ENCODE measurements around the gene MRPL3.
"Not testable (repeated sequence)": the region's sequence is repeated elsewhere in the genome, so short reads cannot be mapped to it uniquely, and the experiment has no call there.

Gene MRPL3

DNA sequence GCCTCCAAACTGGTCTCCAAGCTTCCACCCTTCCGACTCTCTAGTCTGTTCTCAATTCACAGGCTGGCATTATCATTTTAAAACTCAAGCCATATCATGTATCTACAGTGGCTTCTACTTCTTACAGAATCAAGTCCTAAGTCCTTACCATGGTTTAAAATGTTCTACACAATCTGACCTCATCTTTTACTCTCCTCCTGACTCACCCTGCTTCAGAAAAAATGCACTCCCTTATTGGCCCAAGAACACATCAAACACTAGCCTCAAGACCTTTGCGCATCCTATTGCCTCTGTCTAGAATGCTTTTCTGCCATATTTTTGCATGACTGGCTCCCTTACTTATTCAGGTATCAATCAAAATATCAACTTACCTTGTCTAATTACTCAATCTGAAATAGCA, 11.0 kb downstream of the MRPL3 start:
- no peak for DNase-seq

DNA sequence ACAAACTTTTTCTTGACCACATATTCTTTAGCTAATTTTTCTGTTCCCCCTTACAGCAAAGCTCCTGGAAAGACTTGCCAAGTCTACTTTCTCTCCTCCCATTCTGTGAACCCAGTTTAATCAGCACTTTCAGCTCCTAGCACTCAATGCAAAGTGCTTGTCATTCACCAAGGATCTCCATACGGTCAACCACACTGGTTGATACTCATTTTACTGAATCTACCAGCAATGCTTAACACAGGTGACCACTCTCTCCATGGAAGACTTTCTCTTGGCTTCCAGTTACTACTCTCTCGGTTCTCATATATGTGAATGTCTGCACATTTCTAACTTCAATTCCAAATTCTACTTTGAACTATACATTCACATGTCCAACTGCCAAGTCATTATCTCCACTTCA, 11.7 kb downstream of the MRPL3 start:
- DNase-seq, result no peak

DNA sequence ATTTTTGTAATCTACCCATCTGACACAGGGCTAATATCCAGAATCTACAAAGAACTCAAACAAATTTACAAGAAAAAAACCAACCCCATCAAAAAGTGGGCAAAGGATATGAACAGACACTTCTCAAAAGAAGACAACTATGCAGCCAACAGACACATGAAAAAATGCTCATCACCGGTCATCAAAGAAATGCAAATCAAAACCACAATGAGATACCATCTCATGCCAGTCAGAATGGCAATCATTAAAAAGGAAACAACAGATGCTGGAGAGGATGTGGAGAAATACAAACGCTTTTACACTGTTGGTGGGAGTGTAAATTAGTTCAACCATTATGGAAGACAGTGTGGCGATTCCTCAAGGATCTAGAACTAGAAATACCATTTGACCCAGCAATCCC, 16.2 kb downstream of the MRPL3 start:
- DNase-seq, result not testable (repeated sequence)

DNA sequence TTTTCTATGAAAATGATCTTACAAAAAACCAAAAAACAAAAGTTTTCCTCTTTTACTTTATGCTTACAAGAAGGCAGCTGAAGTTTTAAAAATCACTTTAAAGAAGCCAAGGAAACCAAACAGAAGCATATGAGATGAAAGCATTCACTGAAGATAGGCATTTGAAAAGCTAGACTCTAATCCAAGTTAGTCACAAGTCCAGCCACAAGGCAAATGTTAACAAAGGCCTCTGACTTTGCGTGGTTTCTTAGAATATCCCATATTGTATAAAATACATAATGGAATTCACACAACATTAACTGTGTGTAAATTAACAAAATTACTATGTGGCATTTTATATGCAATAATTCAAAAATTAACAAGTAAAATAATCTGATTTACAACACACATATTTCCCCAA, 17.7 kb downstream of the MRPL3 start:
- no peak for DNase-seq

DNA sequence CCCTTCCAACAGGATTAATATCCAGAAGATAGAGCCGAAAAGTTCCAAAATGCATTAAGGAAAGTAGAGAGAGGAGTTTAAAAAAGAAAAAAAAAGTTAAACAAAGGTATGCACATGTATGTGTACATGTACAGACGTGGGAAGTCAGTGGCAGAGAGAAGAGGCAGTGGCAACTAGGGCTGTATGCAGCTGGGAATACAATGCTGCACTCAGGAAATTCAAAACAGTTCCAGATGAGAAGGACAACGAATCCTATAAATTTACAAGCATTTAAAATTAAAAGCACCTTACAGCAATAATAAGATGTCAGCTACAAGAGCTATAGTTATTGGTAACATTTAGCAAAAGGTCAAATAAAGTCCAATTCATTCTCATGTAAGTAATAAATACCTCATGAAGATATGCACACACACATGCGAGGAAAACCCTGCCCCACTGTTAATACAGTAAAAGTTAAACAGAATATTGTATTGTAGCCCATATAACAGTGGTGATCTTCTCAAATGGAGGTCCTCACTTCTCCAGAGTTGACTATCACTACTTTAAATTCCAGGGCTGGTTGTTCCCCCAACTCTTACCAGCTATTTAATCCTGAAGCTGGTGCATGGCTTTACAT, 18.2 kb downstream of the MRPL3 start:
- DNase-seq, result no peak

DNA sequence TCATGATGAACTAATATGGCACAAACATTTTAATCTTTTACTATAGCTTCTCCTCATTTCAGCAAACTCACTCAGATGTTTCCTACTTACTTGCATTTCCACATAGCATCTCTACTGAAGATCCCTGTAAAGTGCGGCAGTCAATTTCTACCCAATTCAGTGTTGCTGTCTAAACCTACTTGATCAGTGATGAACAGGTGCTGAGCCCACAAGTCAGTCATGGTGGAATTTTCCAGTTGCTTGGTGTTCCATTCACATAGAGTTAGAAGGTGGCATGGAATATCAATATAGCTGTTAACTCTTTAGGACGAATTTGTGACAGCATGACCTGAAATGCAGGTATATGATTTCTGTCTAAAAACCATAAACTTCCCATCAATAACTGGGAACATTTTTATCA, 22.7 kb downstream of the MRPL3 start:
- no peak for DNase-seq

DNA sequence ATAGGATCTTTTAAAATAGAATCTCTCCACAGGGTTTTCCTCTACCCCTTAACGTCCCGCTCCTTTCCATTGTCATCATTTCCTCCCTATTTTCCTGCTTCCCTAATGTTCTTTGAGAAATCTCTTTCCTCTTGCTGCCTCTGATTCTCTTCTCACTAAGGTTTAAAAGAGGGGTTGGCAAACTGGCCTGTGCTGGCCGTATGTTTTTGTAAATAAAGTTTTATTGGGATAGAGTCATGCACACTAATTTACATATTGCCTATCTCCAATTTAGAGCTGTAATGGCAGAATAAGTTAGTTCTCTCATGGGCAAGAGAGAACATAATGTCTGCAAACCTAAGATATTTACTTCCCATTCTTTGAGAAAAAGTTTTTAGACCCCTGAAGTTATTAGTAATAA, 25.0 kb downstream of the MRPL3 start:
- DNase-seq, result no peak

DNA sequence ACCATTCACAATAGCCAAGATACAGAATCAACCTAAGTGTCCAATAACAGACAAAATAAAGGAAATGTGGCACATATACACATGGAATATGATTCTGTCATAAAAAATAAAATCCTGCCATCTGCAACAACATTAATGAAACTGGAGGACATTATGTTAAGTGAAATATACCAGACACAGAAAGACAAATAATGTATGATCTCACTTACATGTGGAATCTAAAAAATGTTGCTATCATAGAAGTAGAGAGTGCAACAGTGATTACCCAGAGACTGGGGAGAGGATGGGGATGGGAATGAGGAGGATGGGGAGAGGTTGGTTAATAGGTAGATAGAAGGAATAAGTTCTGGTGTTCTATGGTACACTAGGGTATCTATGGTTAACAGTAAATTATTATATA, 28.7 kb downstream of the MRPL3 start:
- DNase-seq, result no peak

DNA sequence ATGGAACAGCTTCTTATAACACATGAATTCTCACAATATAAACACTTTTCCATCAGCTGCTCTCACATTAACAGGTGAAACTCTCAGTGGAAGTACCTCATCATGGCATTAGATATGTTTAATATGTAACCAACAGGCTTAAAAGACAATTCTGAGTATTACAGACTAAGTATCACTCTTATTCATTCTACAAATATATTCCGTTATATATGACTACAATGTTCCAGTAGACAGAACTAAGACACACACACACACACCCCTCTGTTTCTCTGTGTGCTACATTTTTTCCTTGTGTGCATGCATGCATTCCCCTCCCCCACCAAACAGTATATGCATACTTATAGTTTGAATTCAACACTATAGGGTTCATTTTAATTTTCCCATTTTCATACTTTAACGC, 32.4 kb downstream of the MRPL3 start:
- DNase-seq, result no peak

DNA sequence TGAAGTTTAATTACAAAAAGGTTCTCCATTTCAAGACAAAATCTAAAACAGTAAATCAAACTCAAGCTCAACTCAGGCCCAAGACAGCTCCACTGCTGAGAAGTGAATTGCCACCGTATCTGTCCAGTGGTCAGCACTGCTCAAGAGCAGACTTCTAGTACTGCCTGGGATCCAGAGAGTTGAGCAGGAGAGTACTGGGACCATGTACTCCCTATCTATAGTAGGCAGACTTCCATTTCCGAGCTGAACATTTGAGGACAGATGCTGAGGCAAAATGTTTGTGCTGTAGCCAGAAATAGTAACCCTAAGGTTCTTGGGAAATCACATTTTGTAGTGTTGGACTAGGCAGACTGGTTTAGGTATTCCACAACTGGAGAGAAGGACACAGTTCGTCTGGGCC, 44.1 kb downstream of the MRPL3 start:
- no peak for DNase-seq

DNA sequence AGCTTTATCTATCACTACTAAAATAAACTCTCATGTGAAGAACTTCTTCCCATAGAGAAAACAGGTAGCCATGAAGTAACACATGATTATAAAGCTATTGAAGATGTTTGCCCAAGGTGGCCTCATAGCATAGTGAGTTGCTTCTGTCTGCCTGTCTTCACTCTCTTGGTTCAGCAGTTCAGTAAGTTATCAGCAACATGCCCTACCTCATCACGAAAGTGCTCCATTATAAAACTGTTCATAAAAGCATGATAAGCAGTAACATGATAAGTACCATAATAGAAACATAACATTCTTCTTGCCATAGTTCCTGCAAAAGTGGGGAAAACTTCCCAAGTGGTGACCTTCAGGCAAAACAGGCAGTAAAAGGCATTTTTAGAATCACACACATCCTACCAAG, 45.6 kb downstream of the MRPL3 start:
- DNase-seq, result no peak

DNA sequence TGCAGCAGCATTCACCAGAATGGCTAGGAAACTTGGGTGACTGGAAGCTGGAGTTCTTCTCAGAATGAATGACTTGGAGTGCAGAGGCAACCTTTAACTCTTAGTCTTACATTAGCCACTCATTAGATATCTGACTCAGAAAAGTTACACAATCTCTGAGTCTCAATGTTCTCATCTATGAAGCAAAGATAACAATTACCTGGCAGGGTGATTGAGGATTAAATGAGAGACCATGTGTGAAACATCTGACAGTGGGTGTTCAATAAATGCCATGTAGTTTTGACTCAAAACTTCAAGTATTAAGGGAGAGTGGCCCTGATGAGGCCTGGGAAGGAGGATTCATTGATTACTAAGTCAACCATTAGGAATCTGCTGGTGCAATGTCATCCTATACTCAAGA, 48.3 kb downstream of the MRPL3 start:
- no peak for DNase-seq

DNA sequence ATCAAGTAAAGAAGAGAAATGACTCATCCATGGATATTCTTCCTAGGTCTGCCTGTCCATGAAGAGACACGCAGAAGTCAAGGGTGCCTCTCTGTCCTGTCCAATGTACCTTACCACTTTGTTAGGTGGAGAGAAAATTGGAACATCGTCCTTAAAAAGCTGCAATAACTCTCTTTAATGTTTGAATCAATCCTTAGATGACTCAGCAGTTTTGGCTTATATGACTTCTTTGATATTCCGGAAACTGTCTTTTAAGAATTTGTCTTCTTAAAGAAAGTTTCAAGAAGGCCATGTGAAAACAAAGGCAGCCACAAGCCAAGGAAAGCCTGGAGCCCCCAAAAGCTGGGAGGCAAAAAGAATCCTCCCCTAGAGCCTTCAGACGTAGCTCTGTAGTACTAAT, 49.2 kb downstream of the MRPL3 start:
- DNase-seq, result no peak

DNA sequence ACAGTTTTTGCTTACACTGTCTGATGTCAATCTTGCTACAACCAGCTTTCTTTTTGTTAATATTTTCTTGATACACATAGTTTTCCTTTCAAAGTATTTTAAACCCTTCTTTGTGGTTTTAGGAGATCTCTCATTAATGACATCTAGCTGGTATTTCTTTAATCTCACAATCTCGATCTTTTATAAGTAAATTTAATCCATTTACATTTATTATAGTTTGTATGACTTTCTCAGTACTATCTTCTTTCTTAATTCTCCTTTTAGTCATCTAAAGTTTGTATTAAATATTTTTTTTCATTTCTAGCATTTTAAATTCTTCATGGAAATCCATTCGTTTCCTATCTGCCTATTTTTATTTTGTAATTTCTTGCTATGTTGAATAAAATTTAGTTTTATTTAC, 55.4 kb downstream of the MRPL3 start:
- DNase-seq, result no peak

DNA sequence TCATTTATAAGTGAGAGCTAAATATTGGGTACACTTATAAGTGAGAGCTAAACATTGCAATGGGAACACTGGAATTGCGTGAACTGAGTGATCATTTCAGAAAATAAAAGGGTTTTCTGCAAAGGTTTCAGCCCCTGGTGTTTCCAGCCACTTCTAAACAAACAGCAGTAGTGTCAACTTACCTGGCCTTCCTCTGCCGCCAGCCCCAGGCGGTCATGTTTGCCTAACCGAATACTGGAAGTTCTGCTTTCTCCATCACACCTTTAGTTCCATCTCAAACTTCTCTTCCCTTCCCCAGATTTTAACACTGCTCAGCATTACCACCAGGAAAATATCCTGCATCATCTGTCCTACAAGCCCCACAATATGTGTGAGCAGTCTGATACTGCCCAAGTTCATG, 58.6 kb downstream of the MRPL3 start:
- no peak for DNase-seq

DNA sequence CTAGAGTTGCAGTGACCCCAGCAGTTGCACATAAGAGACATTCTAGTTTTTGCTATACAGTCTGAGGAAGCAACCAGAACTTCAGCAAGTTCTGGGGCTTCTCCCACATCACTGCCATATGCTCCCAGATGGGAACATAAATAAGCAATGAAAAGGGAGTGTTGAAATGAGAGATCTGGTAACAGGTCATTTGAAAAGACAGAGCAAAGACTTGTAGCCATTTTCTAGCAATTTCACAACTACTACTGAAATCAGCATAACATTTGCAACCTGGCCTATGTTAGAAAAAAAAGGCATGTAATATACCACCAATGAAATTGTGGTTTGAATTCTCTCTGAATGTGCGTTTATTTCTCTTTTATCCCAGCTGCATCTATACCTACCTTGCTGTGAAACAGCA, 63.7 kb downstream of the MRPL3 start:
- DNase-seq, result no peak

DNA sequence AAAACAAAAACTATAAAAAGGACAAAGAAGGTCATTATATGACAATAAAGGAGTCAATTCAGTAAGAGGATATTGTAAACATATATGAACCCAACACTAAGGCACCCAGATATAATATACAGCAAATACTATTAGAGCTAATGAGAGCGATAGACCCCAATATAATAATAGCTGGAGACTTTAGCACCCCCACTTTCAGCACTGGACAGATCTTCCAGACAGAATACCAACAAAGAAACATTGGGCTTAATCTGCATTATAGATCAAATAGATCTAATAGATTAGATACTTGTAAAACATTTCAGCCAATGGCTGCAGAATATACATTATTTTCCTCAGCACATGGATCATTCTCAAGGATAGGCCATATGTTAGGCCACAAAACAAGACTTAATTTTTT, 67.8 kb downstream of the MRPL3 start:
- no peak for DNase-seq

DNA sequence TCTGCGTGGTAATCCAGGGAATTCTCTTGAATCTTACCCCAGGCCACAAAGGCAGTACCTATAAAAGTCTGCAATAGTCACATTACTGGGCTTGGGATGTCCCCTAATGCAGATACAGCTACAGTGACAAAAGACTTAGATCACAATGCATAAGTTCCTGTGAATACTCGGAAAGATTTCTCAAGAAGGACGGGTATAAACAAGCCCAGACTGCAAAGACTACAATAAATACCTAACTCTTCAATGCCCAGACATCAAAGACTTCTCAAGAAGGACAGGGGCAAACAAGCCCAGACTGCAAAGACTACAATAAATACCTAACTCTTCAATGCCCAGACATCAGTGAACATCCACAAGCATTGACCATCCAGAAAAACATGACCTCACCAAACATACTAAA, 70.3 kb downstream of the MRPL3 start:
- no peak for DNase-seq

DNA sequence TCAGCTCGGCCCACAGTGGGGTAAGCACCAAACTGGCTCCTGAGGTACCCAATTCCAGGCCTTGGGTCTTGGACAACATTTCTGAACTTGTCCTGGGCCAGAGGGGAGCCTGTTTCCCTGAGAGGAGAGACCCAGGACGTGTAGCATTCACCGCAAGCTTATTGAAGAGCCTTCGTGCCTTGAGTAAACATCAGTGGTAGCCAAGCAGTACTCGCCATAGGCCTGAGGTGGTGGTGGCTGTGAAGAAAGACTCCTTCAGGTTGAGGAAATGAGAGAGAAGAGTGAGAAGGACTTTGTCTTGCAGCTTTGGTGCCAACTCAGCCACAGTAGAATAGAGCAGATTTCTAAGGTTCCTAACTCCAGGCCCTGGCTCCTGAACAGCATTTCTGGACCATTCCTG, 71.0 kb downstream of the MRPL3 start:
- DNase-seq, result no peak

DNA sequence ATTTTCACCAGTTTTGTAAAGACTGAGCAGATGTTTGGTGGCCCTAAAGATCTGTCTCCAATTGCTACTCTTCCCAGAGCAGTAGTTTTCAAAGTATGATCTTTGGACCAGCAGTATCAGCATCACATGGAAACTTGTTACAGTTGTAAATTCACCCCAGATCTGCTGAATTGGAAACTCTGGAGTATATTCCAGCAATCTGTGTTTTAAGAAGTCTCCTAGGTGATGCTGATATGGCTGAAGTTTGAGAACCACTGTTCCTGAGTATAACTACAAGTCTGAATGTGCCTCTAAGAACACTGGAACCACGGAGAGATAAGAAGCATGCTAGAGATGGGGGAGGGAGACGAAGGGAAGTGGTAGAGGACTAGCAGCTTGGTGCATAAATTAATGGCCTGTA, 75.5 kb downstream of the MRPL3 start:
- DNase-seq, result no peak

DNA sequence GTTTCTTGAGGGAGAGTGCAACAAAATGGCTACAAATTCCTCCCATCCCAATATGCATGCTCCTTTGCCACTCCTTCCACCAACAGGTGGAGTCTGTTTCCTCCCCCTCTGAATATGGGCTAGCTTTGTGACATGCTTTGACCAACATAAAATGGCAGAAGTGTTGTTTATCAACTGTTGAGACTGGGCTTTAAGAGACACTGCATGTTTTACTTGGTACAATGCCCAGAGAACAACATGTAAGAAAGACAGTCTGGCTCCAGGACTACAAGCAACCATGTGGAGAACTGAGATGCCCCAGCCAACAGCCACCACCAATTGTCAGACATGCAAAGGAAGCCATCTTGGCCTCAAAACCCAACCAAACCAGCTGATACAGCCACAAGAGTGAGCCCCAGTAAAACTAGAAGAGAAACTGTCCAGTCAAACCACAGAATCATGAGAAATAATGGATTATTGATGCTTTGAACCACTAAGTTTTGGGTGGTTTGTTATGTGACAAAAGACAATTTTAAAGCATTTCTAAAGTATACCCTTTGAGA, 80.7 kb downstream of the MRPL3 start:
- DNase-seq, result no peak

DNA sequence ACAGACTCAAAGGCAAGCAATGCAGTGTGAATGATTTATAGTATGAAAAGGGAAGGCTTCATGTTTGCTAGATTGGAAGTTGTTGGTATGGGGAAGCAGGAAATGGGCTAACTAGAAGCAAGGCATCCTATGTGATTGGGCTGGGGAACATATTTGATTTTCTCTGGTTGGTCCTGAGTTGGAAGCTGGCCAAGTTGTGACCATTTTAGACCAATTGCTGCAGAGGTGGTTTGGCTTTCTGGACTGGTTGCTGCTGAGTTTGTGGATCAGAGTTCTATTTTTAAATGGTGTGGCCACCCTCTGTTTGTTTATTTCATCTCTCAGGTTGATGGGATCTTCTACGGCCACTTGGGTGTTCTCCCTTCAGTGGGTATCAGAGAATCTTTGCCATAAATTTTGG, 81.5 kb downstream of the MRPL3 start:
- DNase-seq, result no peak

DNA sequence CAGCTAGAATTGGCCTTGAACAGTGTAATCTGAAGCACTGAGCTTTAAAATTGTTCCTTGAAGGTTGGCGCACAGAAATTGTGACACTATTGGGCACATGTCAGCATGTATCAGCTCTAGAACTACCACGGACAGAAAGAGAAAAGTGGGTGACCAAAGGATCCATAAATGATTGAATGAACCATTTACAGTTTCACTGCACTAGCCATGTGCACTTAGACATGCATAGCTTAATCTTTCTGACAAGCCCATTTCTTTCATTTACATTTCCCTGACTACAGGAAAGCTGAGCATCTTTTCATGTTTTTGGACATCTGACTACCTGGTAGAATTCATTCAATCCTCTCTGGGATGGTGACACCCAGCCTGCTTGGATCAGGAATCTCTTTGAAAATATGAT, 85.0 kb downstream of the MRPL3 start:
- no peak for DNase-seq

All from activated CD4-positive, CD25-positive, alpha-beta regulatory T cell (primary cell).